HEK293 (cell line): Measurements from ENCODE around the gene SRMS.
A peak's percentile ranks its signal among the peaks of the same experiment; 100 is the strongest.

Source experiments
- CTCF ChIA-PET: fragments of 350-600 bp; formaldehyde crosslinking; extraction: SDS; loops from one replicate; lab custom pipeline; 2021; ENCODE audit warnings: antibody characterized with exemption; lab: Yijun Ruan, JAX
- POLR2A ChIA-PET: fragments of 300-600 bp; formaldehyde crosslinking; extraction: SDS; loops from one replicate; lab custom pipeline; 2020; ENCODE audit warnings: antibody characterized with exemption, inconsistent platforms; lab: Yijun Ruan, JAX
- H3K27ac ChIP-seq: fragments of 200-500 bp; sonication (Bioruptor generic); 2 replicates; pipeline ENCODE4 v1.5.1; 2014; ENCODE audit warnings: low read depth, low read length, control low read depth, inconsistent platforms; ENCODE audit errors: extremely low read depth
- H3K36me3 ChIP-seq, 2 experiments: fragments of 200-500 bp in 1 of 2; sonication (Bioruptor generic) in 1 of 2; 1 replicate in 1 of 2; 2 replicates in 1 of 2; pipeline ENCODE4 v1.5.1; 2014 to 2017; ENCODE audit warnings: inconsistent platforms in 2 of 2, low read length in 2 of 2; ENCODE audit not compliant: control insufficient read depth in 2 of 2, insufficient read depth in 1 of 2
- H3K4me1 ChIP-seq: fragments of 200-500 bp; sonication (Bioruptor generic); 2 replicates; pipeline ENCODE4 v1.5.1; 2014; ENCODE audit warnings: mild to moderate bottlenecking, low read length, inconsistent platforms; ENCODE audit not compliant: control insufficient read depth, insufficient read depth
- H3K4me3 ChIP-seq: 2 replicates; pipeline ENCODE4 v1.5.1; 2011; ENCODE audit warnings: low read depth, mild to moderate bottlenecking, control low read depth, low read length, moderate library complexity
- H3K9me3 ChIP-seq: fragments of 200-500 bp; sonication (Bioruptor generic); 2 replicates; pipeline ENCODE4 v1.5.1; 2014; ENCODE audit warnings: low read depth, low read length, inconsistent platforms; ENCODE audit not compliant: control insufficient read depth, insufficient read depth
- MEIS1 ChIP-seq: sonication (generic); formaldehyde crosslinking; IDR thresholded peaks from 2 replicates; pipeline ENCODE4 v1.8.1; 2022; ENCODE audit warnings: missing genetic modification reagents, mild to moderate bottlenecking, borderline replicate concordance
- SCRT1 ChIP-seq: fragments of 450-650 bp; formaldehyde crosslinking; IDR thresholded peaks from 2 replicates; pipeline ENCODE4 v1.5.1; 2016; ENCODE audit warnings: missing biosample characterization, missing genetic modification characterization, borderline replicate concordance
- ZNF16 ChIP-seq: fragments of 450-650 bp; formaldehyde crosslinking; IDR thresholded peaks from 2 replicates; pipeline ENCODE4 v1.5.1; 2016; ENCODE audit warnings: low read depth, missing biosample characterization, missing genetic modification characterization
- ZNF341 ChIP-seq: fragments of 450-650 bp; formaldehyde crosslinking; IDR thresholded peaks from 2 replicates; pipeline ENCODE4; 2016; ENCODE audit warnings: low read depth, missing biosample characterization, missing genetic modification characterization
- ZNF37A ChIP-seq: fragments of 450-650 bp; IDR thresholded peaks from 2 replicates; pipeline ENCODE4 v1.5.1; 2018; ENCODE audit warnings: missing biosample characterization, missing genetic modification characterization
- ZNF558 ChIP-seq: fragments of 450-650 bp; formaldehyde crosslinking; IDR thresholded peaks from 2 replicates; pipeline ENCODE4 v1.5.1; 2016; ENCODE audit warnings: missing biosample characterization, missing genetic modification characterization
- ZNF624 ChIP-seq: fragments of 450-650 bp; formaldehyde crosslinking; IDR thresholded peaks from 2 replicates; pipeline ENCODE4 v1.5.1; 2017; ENCODE audit warnings: missing biosample characterization, missing genetic modification characterization
- TF ChIP-seq, protein P1 (sequence below): fragments of 450-650 bp; formaldehyde crosslinking; IDR thresholded peaks from 2 replicates; pipeline ENCODE4 v1.5.1; 2016; ENCODE audit warnings: missing biosample characterization, missing genetic modification characterization
- TF ChIP-seq, protein P2 (sequence below): fragments of 450-650 bp; formaldehyde crosslinking; IDR thresholded peaks from 2 replicates; pipeline ENCODE4 v1.5.0; 2017; ENCODE audit warnings: missing biosample characterization, missing genetic modification characterization, borderline replicate concordance
- TF ChIP-seq, protein P3 (sequence below): fragments of 450-650 bp; formaldehyde crosslinking; IDR thresholded peaks from 2 replicates; pipeline ENCODE4 v1.5.1; 2016; ENCODE audit warnings: missing biosample characterization, missing genetic modification characterization
- TF ChIP-seq, protein P4 (sequence below): fragments of 450-650 bp; formaldehyde crosslinking; IDR thresholded peaks from 2 replicates; pipeline ENCODE4 v1.5.1; 2017; ENCODE audit warnings: missing biosample characterization, missing genetic modification characterization

The SRMS gene

DNA sequence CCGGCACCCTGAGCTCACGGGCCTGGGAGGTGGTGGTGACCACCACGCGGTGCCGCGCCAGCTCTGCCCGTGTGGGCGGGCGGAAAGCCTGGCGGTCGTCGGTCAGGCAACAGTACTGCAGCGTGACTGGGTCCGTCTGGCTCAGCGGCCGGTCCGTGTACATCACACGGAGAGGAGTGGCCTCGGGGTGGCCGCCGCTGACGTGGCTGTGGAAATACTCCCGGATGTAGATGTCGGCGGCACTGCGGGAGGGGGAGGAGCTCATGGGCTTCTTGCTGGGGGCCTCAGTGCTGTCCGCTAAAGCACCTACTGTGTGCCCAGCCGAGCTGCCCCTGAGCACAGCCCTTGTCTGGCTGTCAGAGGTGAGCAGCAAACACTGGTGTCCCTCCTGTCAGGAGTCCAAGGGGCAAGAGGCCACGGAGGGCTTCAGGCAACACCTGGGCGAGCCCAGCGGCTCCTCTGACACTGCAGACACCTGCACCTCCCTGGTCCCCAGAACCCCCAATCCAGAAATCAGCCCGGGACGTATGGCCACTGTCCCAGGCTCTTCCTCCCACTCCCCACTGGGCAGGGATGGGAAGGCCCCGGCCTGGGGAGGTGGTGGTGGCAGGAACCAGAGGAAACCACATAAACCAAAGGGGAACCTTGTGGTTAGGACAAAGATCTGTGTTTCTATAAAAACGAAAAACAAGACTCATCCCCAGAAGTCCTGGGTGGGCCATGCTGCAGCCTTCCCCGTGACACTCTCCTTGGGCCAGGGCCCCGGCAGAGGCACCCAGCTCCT lies 20.0 kb upstream of the SRMS start:
- TF ChIP-seq ZNF341 (tag by site-specific recombination), result 0 out of 2 replicates have a peak, but pooled peaks have one; percentile 17
- no peak for TF ChIP-seq MEIS1 (CRISPR knock-in tag)
- TF ChIP-seq, protein P1, sequence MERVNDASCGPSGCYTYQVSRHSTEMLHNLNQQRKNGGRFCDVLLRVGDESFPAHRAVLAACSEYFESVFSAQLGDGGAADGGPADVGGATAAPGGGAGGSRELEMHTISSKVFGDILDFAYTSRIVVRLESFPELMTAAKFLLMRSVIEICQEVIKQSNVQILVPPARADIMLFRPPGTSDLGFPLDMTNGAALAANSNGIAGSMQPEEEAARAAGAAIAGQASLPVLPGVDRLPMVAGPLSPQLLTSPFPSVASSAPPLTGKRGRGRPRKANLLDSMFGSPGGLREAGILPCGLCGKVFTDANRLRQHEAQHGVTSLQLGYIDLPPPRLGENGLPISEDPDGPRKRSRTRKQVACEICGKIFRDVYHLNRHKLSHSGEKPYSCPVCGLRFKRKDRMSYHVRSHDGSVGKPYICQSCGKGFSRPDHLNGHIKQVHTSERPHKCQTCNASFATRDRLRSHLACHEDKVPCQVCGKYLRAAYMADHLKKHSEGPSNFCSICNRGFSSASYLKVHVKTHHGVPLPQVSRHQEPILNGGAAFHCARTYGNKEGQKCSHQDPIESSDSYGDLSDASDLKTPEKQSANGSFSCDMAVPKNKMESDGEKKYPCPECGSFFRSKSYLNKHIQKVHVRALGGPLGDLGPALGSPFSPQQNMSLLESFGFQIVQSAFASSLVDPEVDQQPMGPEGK, result no peak
- Histone ChIP-seq H3K4me3 (no peak overlapping the region), H3K9me3 (no peaks in the 10 kb centered on the region), H3K4me1 (no peaks in the 10 kb centered on the region), H3K27ac (no peak overlapping the region), H3K36me3 (peaks cover 0 to 26% of the 10 kb centered on the region in 2 experiments; a peak in 1 of 3 replicates)
- CTCF ChIA-PET, result no interaction called here
- POLR2A ChIA-PET, result no interaction called here

DNA sequence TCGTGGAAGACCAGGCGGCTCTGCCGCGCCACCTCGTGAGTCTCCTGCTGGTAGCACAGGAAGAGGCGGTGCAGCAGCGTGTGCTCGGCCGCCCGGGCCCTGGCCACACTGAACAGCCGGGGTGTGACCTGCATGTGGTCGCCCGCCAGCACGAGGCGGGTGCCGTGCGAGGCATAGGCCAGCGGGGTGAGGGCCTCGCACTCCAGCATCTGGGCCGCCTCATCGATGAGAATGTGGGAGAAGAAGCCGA lies 19.5 kb upstream of the SRMS start:
- TF ChIP-seq ZNF624 (tag by site-specific recombination) (no peak), ZNF37A (tag by site-specific recombination) (no peak), ZNF558 (tag by site-specific recombination) (no peak)
- TF ChIP-seq, protein P2, sequence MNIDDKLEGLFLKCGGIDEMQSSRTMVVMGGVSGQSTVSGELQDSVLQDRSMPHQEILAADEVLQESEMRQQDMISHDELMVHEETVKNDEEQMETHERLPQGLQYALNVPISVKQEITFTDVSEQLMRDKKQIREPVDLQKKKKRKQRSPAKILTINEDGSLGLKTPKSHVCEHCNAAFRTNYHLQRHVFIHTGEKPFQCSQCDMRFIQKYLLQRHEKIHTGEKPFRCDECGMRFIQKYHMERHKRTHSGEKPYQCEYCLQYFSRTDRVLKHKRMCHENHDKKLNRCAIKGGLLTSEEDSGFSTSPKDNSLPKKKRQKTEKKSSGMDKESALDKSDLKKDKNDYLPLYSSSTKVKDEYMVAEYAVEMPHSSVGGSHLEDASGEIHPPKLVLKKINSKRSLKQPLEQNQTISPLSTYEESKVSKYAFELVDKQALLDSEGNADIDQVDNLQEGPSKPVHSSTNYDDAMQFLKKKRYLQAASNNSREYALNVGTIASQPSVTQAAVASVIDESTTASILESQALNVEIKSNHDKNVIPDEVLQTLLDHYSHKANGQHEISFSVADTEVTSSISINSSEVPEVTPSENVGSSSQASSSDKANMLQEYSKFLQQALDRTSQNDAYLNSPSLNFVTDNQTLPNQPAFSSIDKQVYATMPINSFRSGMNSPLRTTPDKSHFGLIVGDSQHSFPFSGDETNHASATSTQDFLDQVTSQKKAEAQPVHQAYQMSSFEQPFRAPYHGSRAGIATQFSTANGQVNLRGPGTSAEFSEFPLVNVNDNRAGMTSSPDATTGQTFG, result no peak
- TF ChIP-seq, protein P3, sequence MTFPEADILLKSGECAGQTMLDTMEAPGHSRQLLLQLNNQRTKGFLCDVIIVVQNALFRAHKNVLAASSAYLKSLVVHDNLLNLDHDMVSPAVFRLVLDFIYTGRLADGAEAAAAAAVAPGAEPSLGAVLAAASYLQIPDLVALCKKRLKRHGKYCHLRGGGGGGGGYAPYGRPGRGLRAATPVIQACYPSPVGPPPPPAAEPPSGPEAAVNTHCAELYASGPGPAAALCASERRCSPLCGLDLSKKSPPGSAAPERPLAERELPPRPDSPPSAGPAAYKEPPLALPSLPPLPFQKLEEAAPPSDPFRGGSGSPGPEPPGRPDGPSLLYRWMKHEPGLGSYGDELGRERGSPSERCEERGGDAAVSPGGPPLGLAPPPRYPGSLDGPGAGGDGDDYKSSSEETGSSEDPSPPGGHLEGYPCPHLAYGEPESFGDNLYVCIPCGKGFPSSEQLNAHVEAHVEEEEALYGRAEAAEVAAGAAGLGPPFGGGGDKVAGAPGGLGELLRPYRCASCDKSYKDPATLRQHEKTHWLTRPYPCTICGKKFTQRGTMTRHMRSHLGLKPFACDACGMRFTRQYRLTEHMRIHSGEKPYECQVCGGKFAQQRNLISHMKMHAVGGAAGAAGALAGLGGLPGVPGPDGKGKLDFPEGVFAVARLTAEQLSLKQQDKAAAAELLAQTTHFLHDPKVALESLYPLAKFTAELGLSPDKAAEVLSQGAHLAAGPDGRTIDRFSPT, result 0 out of 2 replicates have a peak, but pooled peaks have one; percentile 8
- H3K9me3 ChIP-seq, result no peaks in the 10 kb centered on the region
- H3K27ac ChIP-seq, result no peak overlapping the region
- H3K36me3 ChIP-seq, result peaks cover 0 to 23% of the 10 kb centered on the region in 2 experiments; a peak in 1 of 3 replicates
- no peaks in the 10 kb centered on the region for H3K4me1 ChIP-seq
- H3K4me3 ChIP-seq, result no peak overlapping the region
- ChIA-PET CTCF (no interaction called here), POLR2A (no interaction called here)

DNA sequence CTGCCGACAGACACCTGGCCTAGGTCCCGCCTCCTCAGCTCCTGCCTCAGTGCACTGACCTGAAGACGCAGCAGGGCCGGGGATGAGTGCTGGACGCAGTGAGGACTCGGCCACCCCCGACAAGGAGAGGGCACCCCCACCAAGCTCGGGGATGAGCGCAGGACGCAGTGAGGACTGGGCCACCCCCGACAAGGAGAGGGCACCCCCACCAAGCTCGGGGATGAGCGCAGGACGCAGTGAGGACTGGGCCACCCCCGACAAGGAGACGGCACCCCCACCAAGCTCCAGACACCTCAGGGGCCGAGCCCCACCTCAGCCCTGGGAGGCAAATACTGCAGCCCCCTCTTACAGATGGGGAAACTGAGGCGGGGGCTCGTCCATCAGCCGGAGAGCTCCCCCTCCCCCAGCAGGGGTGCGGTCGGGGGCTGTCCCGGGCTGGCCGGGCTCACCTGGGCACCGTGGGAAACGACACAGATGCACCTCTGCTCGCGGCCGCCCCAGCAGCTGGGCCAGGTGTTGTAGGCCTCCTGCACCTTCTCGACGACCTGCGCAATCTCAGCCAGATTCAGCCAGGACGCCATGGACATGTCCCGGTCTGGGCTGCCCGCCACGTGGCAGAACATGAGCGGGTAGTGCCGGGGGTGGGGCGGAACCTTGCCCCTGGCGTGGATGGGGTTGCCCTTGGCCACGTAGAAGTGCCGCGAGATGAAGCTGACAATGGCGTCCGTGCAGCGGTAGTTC lies 19.0 kb upstream of the SRMS start:
- H3K36me3 ChIP-seq, result peaks cover 0 to 23% of the 10 kb centered on the region in 2 experiments; a peak in 1 of 3 replicates
- TF ChIP-seq, protein P3, result 0 out of 2 replicates have a peak, but pooled peaks have one; percentile 30
- TF ChIP-seq SCRT1 (tag by site-specific recombination) (no peak), ZNF16 (no peak)
- TF ChIP-seq, protein P4, sequence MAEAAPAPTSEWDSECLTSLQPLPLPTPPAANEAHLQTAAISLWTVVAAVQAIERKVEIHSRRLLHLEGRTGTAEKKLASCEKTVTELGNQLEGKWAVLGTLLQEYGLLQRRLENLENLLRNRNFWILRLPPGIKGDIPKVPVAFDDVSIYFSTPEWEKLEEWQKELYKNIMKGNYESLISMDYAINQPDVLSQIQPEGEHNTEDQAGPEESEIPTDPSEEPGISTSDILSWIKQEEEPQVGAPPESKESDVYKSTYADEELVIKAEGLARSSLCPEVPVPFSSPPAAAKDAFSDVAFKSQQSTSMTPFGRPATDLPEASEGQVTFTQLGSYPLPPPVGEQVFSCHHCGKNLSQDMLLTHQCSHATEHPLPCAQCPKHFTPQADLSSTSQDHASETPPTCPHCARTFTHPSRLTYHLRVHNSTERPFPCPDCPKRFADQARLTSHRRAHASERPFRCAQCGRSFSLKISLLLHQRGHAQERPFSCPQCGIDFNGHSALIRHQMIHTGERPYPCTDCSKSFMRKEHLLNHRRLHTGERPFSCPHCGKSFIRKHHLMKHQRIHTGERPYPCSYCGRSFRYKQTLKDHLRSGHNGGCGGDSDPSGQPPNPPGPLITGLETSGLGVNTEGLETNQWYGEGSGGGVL (tag by site-specific recombination), result no peak
- TF ChIP-seq, protein P1, result no peak
- ChIA-PET POLR2A (interaction anchor here (0.7 kb wide), 1 partner anchor 73 kb away, joined by 3 read pairs; no protein-coding TSS in a partner anchor), CTCF (no interaction called here)
- no peak overlapping the region for H3K4me3 ChIP-seq
- H3K4me1 ChIP-seq, result no peaks in the 10 kb centered on the region
- H3K27ac ChIP-seq, result no peak overlapping the region
- H3K9me3 ChIP-seq, result no peaks in the 10 kb centered on the region
